Retina (tissue), 1 donor: ENCODE data around the gene SRGAP3.
"Not testable (repeated sequence)": the region's sequence is repeated elsewhere in the genome, so short reads cannot be mapped to it uniquely, and the experiment has no call there.

Experiments
- DNase-seq: peaks from one replicate; pipeline ENCODE4 v3.0.0-alpha.2; 2016

The SRGAP3 gene

GRCh38 chr3:9109568-9109914 lies 139.9 kb downstream of the SRGAP3 start:
- no peak for DNase-seq

DNA sequence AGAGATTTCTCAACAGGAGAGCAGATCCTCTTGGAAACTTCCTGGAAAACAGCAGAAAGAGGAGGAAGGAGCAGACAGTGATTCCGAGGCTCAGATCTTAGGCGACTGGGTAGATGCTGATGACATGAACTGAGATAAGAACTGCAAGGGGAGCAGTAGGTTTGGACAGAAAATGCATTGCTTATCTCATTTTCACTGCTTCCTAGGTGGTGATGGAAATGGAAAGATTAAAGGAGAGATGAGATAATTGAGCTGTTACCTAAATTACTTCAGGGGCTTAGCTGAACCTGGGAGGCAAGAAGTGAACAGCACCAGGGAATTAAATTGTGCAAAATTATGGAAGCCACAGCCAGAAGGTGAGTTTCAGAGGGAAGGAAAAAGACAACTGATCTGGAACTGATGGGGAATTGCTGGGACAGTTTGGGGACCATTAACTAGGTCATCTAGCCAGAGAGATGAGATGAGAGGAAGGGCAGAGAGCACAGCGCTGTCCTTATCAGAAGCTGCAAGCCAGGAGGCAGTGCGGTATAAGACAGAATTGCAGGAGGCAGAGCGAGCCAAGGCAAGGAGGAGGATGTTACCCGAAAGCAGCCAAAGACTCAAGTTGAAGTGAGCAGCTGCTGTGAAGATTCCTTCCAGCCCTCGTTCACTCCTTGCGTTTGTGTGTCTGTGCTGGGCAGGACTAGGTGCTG lies 140.4 kb downstream of the SRGAP3 start:
- no peak for DNase-seq

GRCh38 chr3:9107738-9108137 lies 141.7 kb downstream of the SRGAP3 start:
- no peak for DNase-seq

GRCh38 chr3:9105421-9105820 lies 144.0 kb downstream of the SRGAP3 start:
- no peak for DNase-seq

GRCh38 chr3:9104121-9104520 lies 145.3 kb downstream of the SRGAP3 start:
- DNase-seq: no peak

- peak; percentile 92 for DNase-seq
Measured at GRCh38 chr3:9102240-9102981, 147.0 kb downstream of the SRGAP3 start.

GRCh38 chr3:9101286-9101685 lies 148.2 kb downstream of the SRGAP3 start:
- peak; percentile 61 for DNase-seq

DNA sequence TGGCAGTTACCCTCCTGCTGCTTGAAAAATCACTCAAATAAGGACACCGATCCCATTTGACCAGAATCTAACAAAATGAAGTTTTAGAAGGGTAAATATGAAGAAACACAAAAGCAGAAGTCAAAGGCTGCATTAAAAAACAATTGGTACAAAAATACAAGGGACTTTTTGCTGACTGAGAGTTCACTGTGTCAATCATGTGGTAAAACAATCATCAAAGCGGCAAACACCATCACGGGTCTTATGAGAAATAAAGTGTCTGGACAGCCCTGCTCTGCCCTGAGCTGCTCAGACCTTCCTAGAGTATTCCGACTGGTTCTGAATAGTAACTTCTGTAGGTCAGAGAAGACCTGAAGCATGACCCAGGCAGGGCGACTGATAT lies 148.9 kb downstream of the SRGAP3 start:
- no peak for DNase-seq

GRCh38 chr3:9099702-9100512 lies 149.5 kb downstream of the SRGAP3 start:
- no peak for DNase-seq

GRCh38 chr3:9098716-9099675 lies 150.4 kb downstream of the SRGAP3 start:
- peak; percentile 92 for DNase-seq

DNA sequence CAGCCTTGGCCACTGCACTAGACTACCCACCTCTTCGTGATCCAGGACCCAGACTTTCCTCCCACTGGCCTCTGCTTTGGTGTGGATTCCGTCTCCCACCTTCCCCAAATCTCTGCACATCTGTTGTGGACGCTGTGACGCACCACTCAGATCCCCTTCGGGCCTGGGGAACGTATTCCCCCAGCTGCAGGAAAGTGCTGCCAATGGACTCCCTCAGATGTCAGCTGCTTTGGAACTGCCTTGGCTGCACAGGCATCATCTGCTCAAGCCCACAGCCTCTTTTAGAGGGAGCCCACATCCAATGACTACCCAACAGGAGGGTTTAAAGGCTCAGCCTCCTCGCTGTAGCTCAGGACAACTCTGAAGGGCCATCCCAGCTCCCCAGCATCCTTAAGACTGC lies 152.0 kb downstream of the SRGAP3 start:
- DNase-seq: no peak

GRCh38 chr3:9091486-9092235 lies 157.8 kb downstream of the SRGAP3 start:
- no peak for DNase-seq

DNA sequence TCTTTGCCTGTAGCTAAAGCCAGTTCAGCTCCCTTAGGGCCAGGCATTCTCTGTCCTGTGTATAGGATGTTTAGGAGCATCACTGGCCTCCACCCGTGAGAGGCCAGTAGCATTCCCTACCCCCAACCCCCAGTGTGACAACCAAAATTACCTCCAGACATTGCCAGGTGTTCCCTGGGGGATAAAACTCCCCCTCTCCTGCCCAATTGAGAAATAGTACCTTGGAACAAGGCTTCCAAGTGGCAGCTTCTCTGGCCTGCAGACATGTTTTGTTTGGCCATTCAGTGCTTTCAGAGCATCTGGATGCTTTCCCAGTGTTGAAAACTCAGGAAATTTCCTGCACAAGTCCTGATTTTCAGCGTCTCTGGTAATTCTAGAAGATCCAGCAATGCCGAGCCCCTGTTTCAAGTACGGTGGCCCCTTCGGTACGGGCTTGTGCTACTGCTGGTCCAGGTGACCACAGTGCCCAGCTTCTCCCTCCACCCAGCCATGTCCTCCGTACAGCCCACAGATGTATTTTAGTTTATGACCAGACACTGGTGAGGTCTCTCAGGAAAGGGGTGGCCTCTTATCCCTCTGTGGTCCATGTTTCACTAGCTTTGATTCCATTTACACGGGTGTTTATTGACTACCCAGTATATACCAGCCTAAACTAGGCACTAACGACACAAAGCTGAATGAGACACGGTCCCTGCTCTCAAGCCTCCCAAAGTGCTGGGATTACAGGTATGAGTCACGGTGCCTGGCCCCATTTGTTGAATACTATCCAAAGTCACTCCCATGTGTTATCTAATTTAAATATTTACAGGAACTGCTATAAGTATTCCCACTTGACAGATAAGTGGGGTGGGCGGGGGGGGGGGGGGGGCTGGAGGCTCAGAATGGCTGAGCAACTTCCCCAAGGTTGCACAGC lies 160.7 kb downstream of the SRGAP3 start:
- no peak for DNase-seq

DNA sequence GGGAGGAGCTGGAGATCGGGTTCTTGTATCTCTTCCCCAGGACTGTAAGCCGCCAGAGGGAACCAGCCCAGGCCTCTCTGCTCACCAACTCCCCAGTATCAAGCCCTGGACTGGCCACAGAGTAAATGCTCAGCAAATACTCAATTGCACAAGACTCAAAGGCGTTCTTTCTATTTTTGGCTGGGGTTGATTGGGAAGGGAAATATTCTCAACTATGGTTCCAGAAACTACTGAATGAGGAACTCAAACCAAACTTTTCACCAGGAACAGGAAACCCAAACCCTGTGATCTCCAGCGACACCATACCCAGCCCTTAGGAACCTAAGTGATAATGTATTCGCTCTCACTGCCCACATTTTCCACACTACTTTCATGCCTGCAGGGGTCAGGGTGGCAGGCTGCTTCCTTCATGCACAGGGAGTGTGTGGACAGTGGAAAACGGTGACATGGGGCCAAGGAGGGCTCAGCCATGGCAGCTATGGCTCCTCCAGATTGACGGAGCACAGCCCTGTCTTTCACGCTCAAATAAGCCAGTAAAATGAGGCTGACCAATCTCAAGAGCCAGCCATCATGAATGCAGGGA lies 161.5 kb downstream of the SRGAP3 start:
- DNase-seq: no peak

DNA sequence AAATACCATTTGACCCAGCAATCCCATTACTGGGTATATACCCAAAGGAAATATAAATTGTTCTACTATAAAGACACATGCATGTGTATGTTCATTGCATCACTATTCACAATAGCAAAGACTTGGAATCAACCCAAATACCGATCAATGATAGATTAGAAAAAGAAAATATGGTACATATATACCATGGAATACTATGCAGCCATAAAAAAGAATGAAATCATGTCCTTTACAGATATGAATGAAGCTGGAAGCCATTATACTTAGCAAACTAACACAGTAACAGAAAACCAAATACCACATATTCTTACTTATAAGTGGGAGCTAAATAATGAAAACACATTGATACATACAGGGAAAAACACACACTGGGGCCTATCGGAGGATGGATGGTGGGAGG lies 164.0 kb downstream of the SRGAP3 start:
- DNase-seq: not testable (repeated sequence)

DNA sequence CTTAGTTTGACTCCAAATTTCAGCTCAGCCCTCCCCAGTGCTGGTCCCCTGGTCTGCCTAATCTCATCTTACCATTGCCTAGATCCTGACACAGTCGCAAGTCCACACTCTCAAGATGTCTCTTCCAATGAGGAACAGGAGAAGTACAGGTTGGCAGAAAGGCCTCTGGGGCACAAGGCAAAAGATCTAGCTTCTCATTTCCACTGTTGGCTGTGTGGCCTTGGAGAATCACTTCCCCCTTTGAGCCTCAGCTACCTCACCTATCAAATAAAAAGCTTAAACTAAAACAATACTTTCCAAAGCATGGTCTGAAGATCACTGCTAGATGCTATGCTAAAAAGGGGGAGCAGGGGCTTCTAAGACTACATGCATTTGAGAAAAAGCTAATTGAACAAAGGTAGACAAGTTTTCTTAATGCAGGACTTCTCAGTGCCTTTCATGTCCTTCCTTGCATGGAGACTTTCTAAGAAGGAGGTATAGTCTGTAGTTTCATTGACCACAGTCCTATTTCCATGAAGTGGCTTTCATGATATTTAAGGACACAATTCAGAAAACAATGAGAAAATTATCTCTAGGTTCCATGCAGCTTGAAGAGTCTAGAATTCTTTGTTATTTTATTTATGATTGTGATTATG lies 168.1 kb downstream of the SRGAP3 start:
- no peak for DNase-seq

GRCh38 chr3:9080163-9080562 lies 169.3 kb downstream of the SRGAP3 start:
- no peak for DNase-seq

DNA sequence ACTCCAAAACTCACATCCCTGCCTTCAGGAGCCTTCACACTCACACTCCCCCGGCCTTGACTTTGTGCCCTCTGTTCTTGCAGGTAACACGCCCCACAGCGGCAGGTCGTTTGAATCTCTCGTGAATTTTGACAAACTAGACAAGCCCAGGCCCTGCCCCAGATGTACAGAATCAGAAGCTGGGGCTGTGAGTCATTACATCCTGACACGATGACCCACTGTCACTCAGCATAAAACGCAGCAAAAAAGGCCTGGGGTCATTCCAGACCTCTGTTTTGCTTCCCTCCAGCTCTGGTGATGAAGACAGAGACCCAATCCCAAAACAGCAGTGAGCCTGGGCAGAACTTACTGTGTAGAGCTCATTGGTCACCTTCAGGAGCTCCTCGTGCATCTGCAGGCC lies 169.8 kb downstream of the SRGAP3 start:
- DNase-seq: no peak

DNA sequence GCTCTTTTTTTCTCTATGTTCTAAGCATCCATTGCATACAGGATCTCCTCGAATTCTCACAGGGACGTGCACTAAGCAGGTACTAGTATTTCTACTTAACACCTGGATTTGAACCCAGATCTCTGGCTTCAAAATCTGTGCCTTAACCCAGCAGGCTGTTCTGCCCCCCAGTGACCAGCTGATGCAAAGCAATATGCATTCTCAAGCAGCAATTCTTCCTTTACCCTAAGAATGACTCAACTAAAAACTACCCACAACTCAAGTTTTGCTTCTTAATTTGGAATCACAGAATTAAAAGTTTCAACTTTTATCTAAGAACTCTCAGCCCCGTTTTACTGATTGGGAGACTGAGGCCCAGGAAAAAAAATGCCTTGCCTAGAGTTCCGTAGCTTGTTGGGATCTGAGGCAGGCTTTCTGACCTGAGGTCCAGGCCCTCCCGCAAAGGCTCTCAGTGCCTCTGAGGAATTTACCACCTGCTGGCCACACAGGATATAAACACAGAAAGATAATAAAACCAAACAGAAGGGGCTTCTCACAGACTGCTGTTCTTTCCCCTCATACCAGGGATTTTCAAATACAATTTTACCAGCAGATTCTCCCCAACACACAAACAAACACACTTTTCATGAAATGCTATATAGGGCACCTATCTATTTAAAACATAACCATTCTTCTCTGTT lies 170.7 kb downstream of the SRGAP3 start:
- DNase-seq: no peak
